Amniotic stem cell (primary cell): ENCODE data around the gene FKBP2.

ENCODE experiments used
- DNase-seq: peaks from one replicate; lab custom pipeline; 2025; lab: John Stamatoyannopoulos, UW

Gene FKBP2

DNA sequence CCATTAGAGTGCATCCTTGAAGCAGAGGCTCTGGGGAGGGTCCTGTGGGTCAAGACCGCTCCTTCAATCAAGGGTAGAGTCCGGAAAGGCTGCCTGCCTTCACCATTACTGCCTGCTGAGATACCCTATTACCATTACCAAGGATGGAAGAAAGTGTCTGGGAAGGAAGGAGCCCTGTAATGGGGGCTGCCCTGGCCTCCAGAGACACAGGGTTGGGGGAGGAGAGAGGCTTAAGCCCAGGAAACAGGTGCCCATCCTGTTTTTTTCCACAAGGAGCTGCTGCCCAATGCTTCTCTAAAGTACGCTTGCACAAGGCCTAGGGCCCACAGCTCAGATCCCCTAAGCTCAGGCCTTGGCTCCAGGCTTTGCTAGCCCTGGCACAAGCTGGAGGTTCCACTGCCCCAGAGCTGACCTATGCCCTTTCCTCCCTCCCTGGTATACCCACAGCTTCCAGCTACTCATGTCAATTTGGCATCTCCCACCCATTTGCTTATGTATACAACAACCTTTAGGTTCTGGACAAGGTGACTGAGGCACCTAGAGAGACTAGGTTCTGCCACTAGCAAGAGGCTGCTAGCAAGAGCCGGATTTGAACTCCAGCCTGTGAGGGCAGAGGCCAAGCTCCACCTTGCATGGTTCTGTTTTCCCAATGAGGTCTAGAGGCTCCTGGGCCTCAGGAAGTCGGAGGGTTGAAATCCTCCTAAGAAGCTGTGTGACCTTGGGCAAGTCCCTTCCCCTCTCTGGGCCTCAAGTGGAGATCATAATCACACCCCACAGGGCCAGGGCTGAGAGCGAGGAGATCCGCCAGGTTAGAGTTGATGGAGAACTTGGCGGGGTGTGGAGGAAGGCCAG lies 8.9 kb downstream of the FKBP2 start:
- no peak for DNase-seq

DNA sequence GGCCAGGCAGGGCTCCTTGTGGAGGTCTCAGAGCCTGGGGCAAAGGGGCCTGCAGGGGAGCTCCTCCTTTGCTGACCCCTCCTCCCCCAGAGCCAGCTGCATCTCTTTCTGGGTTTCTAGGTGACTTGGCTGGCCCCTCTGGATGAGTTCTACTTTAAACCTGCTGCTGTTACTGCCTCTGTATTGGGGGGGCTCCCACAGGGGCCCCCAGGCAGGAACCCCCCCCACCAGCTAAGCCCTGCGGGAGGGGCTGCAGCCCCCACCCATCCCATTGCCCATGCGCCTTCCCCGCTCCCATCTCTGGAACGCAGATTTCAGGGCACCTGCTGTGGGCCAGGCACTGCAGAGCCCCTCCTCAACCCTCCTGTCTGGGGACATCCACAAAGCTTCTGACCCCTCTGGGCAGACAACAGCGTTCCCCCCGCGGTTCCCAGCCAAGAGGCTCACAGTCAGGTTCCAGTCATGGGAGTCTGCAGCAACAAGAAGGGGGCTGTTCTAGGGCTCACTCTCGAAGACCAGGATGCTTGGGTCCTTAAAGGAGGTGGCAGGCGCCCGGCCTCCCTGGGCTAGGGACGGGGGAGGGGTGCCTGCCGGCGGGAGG lies 9.6 kb downstream of the FKBP2 start:
- no peak for DNase-seq

- DNase-seq, result no peak
These were observed 10.3 kb downstream of the FKBP2 start, which contains the start of gene PLCB3 for GRCh38 chr11:64251016-64251752. PLCB3 (plus strand) TSS chr11:64251530; CDS start chr11:64251650, 120 bp downstream.

DNA sequence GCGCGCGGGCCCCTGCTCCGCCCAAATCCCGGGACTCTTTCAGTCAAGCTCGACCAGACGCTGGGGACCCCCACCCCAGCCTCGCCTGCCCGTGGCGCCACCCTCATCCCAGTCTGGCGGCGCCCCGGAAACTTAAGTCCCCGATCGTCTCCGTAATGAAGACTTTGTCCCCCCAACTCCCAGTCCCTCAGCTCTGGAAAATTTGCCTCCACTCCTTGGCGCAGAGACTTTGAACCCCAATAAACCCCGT lies 10.8 kb downstream of the FKBP2 start:
- no peak for DNase-seq

- no peak for DNase-seq
These were observed 11.3 kb downstream of the FKBP2 start for GRCh38 chr11:64252003-64252872.

- DNase-seq, result no peak
These were observed 12.1 kb downstream of the FKBP2 start for GRCh38 chr11:64253043-64253442.

DNA sequence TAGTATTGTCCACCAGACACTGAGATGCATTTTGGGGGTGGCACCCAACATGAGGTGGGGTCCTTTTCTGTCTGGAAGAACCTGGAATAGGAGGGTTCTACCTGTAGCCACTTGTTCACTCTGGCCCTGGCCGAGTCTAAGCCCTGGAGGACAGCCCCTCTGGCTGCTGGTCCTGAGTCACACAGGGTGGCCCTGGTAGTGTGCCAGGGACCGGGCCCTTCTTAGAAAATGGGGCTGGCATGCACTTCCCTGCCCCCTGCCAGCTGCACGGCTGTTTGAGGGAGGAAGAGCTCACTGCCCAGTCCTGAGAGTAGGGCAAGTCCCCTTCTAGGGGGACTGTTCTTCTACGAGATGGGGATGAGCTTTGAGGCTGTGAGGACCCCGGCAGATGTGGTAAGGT lies 12.6 kb downstream of the FKBP2 start:
- DNase-seq, result no peak

DNA sequence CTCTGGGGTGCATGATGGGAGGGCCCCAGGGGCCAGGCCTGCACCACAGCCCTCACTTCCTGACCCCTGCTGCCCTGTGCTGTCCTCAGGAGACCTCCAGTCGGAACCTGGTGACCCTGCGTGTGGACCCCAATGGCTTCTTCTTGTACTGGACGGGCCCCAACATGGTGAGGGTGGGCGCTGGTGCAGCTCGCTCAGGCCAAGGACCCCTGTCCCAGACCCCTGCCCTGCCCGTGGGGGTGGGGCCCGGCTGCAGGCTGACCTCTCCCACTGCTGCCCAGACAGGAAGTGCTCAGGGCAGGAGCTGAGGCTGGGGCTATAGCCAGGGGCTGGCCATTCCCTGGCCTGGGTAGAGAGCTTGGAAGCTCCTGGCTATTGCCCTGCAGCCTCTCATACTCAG lies 13.4 kb downstream of the FKBP2 start:
- no peak for DNase-seq

DNA sequence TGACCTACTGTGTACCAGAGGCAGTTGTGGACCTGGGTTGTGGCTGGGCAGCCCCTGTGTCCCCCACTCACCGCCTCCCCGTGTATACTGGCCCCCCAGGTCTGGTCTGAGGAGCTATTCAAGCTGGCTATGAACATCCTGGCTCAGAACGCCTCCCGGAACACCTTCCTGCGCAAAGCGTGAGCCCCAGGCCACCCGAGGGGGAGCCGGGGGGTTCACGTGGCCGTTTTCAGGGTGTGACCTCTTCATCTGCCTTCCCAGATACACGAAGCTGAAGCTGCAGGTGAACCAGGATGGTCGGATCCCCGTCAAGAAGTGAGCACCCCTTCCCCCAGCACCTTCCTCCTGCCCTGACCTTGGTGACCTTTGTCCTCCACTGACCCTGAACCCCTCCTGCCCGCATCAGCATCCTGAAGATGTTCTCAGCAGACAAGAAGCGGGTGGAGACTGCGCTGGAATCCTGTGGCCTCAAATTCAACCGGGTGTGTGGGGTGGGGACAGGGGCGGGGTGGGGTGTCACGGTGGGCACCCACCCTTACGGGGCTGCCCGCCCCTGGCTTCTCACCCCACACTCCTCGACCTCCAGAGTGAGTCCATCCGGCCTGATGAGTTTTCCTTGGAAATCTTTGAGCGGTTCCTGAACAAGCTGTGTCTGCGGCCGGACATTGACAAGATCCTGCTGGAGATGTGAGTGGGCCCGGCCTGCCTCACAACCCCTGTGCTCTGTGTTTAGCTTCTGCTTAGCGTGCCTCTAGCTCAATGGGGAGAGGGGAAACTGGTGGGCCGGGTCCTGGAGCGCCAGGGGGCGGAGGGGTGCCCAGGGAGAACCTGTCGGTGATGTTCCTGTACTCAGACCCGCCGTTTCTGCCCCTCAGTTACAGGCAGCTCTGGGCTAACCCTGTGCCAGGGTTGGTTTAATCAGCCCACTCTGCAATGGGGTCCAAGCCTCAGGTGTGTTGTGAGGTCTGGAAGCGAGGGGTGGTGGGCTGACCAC lies 14.5 kb downstream of the FKBP2 start:
- DNase-seq, result no peak

DNA sequence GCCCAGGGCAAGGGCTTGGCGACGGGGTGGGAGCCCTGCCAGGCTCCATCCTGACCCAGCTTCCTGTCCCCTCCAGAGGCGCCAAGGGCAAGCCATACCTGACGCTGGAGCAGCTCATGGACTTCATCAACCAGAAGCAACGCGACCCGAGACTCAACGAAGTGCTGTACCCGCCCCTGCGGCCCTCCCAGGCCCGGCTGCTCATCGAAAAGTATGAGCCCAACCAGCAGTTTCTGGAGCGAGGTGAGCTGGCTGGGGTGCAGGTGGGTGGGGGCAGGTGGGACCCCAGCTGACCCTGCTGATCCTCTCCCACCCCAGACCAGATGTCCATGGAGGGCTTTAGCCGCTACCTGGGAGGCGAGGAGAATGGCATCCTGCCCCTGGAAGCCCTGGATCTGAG lies 15.4 kb downstream of the FKBP2 start:
- no peak for DNase-seq

DNA sequence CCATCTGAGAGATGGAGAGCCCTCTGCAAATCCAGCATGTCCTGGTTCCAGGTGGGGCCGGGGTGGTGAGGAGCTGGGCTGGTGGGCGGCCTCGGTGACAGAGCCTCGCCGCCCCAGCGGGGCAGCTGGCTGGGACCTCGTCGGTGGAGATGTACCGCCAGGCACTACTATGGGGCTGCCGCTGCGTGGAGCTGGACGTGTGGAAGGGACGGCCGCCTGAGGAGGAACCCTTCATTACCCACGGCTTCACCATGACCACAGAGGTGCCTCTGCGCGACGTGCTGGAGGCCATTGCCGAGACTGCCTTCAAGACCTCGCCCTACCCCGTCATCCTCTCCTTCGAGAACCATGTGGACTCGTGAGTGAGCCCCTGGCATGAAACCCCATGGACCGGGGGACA lies 17.5 kb downstream of the FKBP2 start:
- DNase-seq, result no peak

DNA sequence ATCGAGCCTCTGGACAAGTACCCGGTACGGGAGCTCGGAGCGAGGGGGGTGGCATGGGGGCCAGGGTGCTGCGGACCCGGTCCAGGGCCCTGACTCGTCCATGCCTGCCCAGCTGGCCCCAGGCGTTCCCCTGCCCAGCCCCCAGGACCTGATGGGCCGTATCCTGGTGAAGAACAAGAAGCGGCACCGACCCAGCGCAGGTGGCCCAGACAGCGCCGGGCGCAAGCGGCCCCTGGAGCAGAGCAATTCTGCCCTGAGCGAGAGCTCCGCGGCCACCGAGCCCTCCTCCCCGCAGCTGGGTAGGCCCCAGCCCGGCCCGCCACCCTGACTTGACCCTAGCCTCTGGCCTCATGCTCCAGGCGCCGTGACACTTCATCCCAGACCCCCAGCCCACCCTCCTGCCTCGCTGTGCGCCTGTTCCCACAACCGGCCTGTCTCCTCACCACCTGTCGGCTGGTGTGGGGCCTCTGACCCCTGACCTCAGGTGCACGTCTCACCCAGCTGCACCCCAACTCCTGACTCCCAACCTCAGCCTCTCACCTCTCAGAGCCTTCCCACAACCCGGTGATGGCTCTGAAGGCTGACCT lies 18.1 kb downstream of the FKBP2 start:
- DNase-seq, result no peak

GRCh38 chr11:64259533-64260067 lies 18.7 kb downstream of the FKBP2 start:
- DNase-seq, result no peak

DNA sequence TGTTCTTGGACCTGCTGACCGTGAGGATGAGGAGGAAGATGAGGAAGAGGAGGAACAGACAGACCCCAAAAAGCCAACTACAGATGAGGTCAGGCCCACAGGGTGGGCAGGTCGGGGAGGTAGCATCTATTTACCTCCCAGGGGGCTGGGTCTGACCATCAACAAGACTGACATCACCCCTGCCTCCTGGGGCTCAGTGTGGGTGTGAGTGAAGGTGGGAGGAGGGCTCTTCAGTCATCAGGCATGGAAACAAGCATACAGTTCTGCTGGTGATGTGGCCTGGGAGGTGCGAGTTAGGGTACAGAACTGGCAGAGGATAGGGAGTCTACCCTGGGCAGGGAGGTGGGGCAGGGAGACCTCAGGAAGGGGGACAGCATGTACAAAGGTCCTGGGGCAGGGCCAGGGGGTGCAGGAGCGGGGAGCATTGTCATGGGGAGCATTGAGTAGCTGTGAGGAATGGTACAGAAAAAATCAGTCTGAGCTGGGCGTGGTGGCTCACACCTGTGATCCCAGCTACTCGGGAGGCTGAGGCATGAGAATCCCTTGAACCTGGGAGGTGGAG lies 19.3 kb downstream of the FKBP2 start:
- DNase-seq, result no peak

- no peak for DNase-seq
These were observed 20.7 kb downstream of the FKBP2 start for GRCh38 chr11:64261556-64262080.

- no peak for DNase-seq
These were observed 21.5 kb downstream of the FKBP2 start for GRCh38 chr11:64262271-64263002.

DNA sequence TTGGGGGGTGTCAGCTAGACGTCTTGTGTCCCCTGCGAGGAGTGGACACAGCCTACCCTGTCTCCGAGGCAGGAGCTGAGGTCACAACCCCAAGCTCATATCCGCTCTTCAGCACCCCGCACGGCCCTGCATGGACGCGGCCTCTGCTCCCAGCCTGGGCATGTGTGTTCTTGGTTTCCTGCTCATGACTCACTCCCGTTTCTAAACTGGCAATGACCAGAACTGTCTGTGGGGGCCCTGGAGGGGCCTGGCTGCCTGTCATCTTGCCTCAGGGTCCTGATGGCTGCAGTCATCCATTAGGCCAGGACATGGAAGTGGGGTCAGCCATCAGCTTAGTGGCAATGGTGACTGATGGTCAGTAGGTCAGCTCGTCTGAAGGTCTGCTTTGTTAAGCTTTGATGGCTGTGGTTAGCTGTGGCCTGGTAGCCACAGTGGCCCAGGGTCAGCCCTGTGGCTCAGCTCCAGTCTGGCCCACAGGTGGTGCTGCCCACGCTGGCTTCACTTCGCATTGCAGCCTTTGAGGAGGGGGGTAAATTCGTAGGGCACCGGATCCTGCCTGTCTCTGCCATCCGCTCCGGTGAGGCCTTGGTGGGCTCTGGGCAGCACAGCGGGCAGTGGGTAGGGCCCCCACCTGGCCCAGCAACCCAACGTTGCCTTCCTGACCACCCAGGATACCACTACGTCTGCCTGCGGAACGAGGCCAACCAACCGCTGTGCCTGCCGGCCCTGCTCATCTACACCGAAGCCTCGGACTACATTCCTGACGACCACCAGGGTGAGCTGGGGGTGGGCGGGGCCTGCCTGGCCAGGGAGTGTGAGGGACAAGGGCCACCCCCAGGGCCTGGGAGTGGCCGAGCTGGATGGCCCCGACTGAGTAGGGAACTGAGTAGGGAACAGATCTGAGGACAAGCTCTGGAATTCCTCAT lies 22.4 kb downstream of the FKBP2 start:
- DNase-seq, result no peak

DNA sequence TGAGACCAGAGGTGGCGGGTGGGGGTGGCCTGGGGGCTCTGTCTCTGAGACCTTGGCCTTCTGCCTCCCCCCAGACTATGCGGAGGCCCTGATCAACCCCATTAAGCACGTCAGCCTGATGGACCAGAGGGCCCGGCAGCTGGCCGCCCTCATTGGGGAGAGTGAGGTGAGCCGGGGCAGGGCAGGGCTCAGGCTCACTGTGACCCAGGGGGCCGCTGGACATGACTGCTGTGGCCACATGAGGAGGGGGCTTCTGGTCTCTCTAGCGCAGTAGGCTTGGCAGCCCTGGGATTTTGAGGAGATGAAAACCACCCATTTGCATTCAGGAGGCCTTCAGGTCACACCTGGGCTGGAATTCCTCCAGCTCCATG lies 23.0 kb downstream of the FKBP2 start:
- DNase-seq, result no peak
